GM18520 (cell line): ENCODE data around the gene NOL7.

ENCODE experiments used
- ATAC-seq: cut with Tn5 transposase; IDR thresholded peaks from one replicate; pipeline ENCODE4 v1.9.1; 2021; ENCODE audit not compliant: unreplicated experiment

The NOL7 gene

DNA sequence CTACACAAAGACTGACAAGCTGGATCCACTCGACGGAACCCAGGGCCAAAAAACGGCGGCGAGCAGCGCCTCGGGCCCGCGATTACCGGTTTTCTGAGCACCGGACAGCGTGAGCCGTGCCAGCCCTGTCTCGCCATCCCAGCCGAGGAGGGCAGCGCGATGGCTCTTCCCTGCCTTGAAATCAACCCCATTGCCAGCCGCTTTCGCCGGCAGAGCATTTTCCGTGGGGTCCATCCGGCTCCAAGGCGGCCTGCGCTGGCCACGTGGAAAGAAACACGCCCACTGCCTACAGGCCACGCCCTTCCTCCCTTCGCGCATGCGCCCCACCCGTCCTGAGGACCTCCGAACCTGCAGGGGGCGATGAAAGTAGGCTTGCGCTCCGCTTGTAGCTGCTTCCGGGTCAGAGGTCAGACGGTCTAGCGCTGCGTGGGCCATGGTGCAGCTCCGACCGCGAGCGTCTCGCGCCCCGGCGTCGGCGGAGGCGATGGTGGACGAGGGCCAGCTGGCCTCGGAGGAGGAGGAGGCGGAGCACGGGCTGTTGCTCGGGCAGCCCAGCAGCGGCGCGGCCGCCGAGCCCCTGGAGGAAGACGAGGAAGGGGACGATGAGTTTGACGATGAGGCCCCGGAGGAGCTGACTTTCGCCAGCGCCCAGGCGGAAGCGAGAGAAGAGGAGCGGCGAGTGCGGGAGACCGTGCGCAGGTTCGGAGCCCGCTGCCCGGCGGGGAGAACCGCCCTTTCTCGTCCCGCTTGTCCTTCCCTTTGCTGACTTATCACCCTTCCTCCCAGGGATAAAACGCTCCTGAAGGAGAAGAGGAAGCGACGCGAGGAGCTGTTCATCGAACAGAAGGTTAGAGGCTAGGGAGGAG lies at the start of gene NOL7:
Gene NOL7, plus strand, starts transcription at position 410 of the 866 bp plus-strand sequence. Its CDS starts 24 bp downstream, at position 434.
- ATAC-seq: peak; percentile 91

DNA sequence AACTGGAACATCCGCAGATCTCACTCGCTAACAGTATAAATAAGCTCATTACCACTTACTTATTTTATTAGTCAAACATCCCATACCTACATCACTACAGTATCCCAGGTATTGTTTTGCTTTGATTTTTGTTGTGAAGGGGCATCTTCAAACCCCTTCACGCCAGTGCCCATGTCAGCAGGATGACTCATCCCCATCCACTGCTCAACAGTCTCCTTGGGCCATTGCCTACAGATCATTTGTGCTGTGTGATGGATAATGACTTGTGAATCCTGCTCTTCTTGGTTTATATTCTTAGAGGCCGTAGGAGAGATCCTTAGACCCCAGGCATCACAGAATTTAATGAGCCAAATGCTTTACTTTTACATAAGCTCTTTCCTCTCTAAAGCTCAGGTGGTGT lies 49.2 kb upstream of the NOL7 start:
- ATAC-seq: no peak

DNA sequence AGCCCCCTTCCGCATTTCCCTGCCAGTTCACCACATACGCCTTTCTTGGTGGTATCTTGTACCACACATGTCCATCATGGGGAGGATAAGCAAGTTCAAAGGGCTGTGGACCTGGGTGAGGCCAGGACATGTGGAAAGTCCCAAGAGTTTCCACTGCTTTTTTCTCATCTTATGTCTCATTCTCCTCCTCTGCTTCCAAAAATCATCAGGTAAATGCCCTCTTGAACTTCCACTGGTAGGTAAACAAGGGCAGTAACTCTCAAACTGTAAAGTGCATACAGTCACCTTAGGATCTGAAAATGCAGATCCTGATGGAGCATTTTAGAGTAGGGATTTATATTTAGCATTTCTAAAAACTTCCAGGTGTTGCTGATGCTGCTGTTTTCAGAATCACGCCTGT lies 48.6 kb upstream of the NOL7 start:
- ATAC-seq: no peak

DNA sequence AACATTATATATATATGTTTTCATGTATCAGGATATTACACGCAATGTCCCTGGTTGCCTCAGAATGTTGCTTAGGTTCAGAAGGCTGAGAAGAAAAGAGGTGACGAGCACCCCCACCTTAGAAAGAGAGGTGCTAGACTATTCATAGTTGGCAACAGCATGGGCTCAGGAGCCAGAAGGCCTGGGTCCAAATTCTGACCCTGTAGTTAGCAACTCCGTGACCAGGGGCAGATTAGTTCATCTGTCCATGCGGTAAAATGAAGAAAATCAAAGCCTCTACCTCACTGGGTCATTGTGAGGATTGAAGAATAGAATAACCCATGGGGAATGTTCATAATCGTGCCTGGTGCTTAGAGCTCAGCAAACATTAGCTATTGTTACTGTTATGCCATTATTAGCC lies 46.2 kb upstream of the NOL7 start:
- ATAC-seq: no peak

DNA sequence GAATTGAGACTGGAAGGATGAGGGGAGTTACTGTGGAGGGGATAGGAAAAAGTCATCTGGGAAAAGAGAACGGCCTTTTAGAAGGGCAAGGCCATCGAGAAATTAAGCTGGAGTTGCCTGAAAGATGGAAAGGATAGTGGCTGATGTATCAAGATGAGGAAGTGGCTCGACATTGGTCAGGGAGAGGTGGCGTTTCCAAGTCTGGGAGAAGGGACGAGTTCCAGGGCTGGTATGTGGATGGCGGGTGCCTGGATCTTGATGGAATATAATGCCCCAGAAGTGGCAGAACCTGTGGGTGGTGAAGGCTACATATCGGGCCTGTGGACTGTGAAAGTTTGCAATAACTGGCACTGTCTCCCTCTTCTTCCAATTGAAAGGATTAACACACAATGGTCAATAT lies 42.9 kb upstream of the NOL7 start:
- ATAC-seq: no peak

DNA sequence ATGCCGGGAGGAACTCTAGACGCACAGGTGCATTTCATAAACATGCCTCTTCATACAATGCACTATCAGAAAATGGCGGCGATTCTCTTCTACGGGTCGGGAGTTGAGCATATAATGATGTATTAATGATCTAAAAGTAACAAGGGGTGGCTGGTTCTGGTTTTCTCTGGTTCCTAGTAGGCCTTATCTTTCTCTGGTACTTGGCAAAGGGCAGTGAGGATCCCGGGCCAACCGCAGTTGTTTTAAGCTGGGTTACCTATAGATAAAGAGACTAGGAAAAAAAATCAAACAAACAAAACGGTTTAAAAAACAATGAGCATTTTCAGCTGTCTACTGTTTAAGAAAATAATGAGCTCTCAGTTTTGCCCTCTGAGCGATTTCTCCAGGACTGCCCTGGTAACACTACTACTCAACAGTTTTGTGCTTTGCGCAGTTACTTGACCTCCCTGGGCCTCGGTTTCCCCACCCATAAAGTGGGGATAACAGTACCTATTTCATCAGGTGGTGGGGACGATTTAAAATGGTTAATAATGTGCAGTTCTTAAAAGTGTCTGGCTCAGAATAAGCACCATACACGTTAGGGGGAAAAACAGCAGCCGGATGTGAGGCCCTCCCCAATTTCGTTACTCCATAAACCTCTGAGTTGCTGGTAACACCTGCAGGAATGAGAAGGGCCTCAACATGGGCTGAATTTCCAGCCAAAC lies 42.0 kb upstream of the NOL7 start:
- no peak for ATAC-seq

DNA sequence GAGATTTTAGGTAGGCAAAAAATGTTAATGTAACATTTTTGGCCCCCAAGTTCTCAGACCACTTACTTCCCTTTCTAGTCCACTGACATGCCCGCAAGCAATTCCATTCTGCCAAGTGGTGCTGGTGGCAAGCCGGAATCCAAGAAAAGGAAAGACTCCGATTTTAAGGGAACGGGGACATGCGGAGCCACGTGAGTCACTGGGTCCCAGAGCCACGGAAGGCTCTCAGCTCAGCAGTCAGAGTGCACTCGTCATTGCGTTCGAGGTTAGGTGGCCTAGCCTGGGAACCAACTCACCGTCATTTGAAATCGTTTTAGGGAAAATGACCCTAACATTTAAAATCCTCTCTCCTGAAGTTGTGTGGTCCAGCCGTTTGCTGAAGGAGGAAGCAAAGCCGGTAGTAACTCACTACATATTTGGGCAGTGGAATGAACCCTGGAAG lies 41.4 kb upstream of the NOL7 start:
- ATAC-seq: no peak

DNA sequence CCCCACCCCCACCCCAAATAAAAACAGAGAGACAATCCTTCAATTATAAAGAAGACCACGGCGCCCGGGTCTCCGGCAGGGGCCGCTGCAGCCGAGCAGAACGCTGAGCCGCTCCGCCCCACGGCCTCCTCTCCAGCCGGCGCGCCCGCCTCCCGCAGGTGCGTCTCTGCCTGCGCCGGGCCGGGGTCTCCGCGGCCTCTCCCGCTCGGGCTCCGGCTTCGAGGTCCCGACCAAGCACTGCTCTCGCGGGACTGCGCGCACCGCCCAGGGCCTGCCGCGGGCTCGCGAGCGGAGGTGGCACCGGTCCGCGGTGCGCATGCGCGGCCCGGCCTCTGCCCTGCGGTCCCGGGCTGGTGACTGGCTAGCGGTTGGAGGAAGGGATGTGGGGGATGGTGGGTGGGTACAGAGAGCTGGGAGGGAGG lies 41.0 kb upstream of the NOL7 start:
- peak; percentile 86 for ATAC-seq

DNA sequence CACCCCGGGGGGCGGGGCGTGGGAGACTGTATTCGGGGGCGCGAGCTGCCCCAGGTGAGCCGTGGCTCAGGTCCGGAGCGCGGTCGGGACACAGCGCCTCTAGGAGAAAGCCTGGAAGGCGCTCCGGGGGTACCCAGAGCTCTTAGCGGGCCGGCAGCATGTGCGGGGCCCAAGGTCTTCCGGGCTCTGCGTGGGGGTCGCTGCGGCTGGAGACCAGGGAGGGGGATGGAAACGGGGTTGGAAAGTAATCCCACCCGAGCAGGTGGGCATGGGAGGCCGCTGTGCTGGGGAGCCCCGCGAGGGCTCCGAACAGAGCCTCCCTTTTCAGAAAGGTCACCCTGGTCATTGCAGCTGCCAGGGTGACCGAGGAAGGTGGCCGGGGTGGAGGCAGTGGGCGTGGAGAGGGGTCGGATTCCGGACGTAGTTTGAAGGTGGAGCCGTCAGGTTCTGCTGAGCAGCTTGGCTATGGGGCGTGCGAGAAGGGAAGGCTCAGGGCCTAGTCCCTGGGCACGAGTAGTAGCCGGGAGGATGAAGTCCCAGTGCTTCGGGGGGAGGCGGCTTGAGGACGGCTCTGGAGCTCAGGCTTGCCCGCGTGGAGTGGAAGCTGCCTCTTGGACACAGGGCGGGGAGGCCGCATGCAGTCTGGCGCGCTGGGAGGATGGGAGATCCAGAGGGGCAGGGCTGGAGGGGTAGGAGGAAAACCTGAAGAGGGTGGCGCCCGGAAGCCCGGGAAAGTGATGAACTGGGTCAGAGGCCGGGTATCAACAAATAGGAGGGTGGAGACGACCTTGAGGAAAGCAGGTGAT lies 40.4 kb upstream of the NOL7 start, which contains the start of gene SIRT5:
Gene SIRT5, plus strand, starts transcription at position 31 of the 806 bp plus-strand sequence. CDS start 9,510 bp downstream, outside the sequence.
- ATAC-seq: peak; percentile 42

DNA sequence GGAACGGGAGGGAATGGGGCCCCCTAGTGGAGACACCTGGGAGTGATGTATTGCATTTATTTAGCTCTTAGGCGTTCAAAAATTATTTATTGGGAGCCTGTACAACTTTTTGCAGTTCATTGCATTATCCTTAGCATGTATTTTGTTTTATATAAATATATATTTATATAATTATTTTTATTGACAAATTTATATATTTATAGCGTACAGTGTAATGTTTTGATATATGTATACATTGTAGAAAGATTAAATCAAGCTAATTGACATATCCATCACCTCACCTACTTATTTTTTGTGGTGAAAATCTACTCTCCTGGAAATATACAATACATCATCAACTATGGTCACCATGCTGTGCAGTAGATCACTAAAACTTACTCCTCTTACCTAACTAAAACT lies 39.8 kb upstream of the NOL7 start:
- no peak for ATAC-seq

DNA sequence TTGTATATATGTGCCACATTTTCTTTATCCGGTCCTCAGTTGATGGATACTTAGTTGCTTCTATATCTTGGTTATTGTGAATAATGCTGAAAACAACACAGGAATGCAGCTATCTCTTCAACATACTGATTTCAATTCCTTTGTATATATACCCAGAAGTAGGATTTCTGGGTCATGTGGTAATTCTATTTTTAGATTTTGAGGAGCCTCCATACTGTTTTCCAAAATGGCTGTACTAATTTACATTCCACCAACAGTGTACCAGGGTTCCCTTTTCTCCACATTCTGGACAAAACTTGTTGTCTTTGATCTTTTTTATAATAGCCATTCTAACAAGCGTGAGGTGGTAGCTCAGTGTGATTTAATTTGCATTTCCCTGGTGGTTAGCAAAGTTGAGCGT lies 39.1 kb upstream of the NOL7 start:
- ATAC-seq: no peak

DNA sequence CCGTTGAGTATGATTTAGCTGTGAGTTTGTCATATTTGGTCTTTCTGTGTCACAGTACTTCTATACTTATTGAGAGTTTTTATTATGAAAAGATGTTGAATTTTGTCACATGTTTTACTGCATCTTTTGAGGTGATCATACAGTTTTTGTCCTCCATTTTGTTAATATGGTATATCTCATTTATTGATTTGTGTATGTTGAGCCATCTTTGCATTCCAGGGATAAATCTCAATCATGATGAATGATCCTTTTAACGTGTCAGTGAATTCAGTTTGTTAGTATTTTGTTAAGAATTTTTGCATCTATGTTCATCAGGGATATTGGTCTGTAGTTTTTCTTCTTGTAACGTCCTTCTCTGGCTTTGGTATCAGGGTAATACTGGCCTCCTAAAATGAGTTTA lies 37.2 kb upstream of the NOL7 start:
- no peak for ATAC-seq

DNA sequence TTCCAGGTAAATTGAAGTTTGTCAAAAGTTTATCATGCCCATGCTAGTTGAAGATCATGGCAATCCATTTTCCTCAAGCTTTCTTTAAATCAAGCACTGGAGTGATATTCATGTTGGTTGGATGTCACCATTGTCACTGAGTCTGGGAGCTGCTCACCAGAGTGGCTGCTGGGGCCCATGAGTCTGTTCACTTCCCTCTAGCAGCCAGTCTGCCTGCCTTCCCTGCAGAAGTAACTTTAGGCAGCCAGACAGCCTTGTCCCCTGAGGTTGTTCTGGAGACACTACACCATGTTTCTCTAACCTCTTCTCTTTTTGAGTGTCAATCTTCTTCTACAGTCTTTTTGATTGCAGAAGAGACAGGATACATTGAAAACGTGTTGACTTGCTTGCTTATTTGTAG lies 35.2 kb upstream of the NOL7 start:
- ATAC-seq: no peak

DNA sequence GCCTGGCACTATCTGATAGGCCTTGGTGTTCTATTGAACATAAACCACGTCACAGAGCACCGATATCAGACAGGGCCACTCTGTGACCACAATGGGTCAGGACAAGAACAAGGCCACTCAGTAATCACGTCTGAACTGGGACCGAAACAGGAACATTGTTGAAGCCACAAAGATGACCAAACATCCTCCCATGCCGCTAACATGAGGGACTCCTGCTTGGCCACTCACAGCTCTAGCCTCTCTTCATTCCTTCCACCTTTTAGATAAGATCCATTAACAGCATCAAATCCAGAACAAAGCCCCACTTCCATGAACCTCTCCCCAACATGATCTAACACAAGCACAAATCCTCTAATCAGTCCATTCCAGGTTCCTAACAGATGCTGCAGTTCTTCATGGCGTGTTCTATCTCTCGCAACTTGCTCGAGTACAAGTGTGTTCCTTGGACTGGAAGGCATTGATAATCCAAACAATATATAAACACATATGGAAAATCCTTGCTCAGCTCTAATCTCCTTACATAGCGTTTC lies 33.4 kb upstream of the NOL7 start:
- no peak for ATAC-seq

DNA sequence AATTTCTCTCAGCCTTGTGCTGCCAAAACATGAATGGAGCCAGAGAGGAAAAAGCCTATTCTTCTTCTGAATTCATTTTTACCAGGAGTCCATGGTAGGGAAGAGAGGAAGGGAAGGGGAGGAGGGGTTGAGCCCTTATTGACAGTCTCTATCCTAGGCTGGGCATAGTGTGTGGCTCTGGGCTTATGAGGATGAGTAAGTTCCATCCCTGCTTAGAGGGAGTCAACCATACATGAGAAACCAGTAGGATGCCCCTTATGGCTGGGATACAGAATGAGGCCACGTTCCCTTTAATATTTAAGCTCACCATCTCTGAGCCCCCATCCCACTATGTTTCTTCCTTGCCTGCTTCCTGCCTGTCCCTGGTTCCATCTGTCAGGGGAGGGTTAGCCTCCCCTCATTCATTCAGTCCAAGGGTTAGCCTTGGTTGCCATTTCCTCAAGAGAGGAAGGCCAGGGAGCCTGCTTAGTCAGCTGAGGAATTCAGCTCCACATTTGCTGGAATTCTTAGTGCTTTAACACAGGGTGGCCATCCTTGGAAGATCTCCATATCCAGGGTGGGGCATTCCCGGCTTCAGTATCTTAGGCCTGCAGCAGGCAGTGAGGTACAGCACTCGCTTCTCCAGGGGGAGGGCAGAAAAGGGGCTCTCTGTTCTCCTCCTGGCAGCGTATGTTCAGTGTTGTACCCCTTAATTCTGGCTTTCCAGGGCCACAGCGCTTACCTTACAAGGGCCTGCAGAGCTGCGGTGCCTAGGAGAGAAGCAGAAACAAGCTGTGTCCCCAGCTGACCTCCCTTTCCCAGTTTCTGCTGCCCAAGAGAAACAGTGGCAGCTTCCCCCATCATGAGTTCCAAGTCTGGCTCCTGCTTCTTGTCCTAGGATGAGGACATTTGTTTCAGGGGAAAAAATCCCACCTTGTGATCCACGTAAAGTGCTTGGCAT lies 28.3 kb upstream of the NOL7 start:
- no peak for ATAC-seq

DNA sequence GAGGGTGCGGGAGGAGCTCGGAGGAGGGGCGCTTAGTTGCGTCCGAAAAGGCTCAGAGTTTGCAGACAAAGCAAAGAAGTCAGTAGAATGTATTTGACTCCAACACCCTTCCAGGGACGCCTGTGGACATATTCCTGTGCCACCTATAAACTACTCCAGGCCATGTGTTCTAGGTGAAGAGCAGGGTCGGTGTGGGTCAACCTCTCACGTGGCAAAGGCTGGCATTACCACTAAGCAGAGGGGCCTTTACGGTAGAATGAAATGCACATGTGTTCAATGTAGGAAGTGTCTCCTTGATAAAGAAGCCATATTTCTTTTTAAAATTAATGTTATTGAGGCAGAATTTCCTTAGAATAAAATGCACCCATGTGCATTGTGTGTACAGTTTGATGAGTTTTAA lies 25.3 kb upstream of the NOL7 start:
- ATAC-seq: no peak

DNA sequence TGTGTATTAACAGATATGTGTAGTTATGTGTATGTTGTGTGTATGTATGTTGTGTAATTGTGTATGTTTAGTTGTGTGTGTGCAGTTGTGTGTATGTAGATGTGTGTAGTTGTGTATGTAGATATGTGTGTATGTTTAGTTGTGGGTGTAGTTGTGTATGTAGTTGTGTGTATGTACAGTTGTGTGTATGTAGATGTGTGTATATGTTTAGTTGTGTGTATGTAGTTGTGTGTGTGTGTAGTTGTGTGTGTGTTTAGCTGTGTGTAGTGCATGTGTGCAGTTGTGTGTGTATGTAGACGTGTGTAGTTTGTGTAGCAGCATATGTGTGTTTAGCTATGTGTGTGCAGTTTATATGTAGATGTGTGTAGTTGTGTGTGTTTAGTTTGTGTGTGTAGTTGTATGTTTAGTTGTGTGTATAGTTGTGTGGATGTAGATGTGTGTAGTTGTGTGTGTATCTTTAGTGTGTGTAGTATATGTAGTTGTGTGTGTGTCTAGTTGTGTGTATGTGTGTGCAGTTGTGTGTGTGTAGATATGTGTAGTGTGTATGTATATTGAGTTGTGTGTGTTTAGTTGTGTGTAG lies 24.5 kb upstream of the NOL7 start:
- ATAC-seq: no peak

DNA sequence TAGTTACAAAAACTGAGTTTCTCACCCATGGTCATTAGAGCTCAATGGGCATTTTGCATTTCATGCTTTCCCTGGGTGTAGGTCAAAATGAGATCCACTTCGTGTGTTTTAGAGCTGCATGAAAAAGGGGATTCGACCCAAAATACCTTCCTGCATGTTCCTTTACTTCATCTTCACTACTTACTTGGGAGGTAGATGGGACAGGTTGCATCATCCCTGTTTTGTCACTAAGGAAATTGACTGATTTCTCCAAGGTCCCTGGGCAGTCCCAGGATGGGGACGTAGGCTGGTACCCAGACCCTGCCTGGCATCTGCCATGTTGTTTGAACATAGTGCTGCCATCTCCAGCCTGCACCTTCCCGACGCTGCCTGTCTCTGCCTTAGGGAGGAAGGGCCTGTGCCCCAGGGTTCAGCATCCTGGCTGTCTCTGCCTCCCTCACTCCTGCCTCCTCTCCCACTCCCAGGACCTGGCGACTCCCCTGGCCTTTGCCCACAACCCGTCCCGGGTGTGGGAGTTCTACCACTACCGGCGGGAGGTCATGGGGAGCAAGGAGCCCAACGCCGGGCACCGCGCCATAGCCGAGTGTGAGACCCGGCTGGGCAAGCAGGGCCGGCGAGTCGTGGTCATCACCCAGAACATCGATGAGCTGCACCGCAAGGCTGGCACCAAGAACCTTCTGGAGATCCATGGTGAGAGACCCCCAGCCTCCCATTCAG lies 23.8 kb upstream of the NOL7 start:
- no peak for ATAC-seq

DNA sequence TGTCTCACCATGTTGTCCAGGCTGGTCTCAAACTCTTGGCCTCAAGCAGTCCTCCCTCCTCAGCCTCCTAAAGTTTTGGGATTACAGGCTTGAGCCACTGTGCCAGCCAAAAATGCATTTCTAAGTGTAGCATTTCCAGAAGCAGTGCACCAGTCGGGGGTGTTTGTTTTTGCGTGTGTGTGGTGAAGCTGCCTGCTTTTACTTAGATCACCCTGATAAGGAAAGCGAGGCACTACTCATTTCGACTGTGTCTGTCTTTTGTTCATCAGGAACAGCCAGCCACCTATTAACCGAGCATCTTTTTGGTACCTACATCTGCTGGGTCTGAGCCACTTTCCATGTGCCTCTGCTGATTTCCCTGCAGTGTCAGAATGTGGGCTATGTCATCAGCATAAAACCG lies 22.0 kb upstream of the NOL7 start:
- no peak for ATAC-seq
